Panc1 (cell line): ENCODE results near the gene VASP. TPM values are rescaled to one million over a fixed set of nuclear protein-coding genes. Genes with fewer than 3 reads are reported as not detected.

Experiments
- ATAC-seq: fragments of 200-7000 bp; cut with Tn5 transposase; 2 replicates; pipeline ENCODE4 v1.9.1; 2020; ENCODE audit warnings: mild to moderate bottlenecking, moderate library complexity
- BruUV-seq: library from RNA; stranded (reverse); fragments of 400-500 nt; replicated peaks from 2 replicates; lab custom pipeline; 2021; lab: Mats Ljungman, UMichigan
- CTCF ChIA-PET: fragments of 300-600 bp; sonication (Branson Sonifier 250); formaldehyde crosslinking; loops from one replicate; lab custom pipeline; 2022; ENCODE audit warnings: antibody characterized with exemption; lab: Charles Lee
- POLR2A ChIA-PET: fragments of 300-600 bp; sonication (Branson Sonifier 250); formaldehyde crosslinking; loops from one replicate; lab custom pipeline; 2022; ENCODE audit warnings: antibody characterized with exemption; lab: Charles Lee
- DNase-seq: peaks from one replicate; pipeline ENCODE4 v3.0.0-alpha.2; 2010; ENCODE audit warnings: low read depth, low spot score
- H3K27ac ChIP-seq: 2 replicates; pipeline ENCODE4 v1.5.1; 2011; ENCODE audit warnings: mild to moderate bottlenecking, low read length, inconsistent platforms
- H3K27me3 ChIP-seq: fragments of 200-500 bp; sonication (Bioruptor generic); 2 replicates; pipeline ENCODE4 v1.6.0; 2014; ENCODE audit warnings: low read length, inconsistent platforms; ENCODE audit not compliant: control insufficient read depth, insufficient read depth
- H3K36me3 ChIP-seq: fragments of 200-500 bp; sonication (Bioruptor generic); 2 replicates; pipeline ENCODE4 v1.5.1; 2014; ENCODE audit warnings: inconsistent platforms, mild to moderate bottlenecking, low read length, moderate library complexity; ENCODE audit not compliant: control insufficient read depth, insufficient read depth
- H3K4me1 ChIP-seq: 2 replicates; pipeline ENCODE4 v1.5.1; 2011; ENCODE audit warnings: inconsistent platforms, mild to moderate bottlenecking, low read length, moderate library complexity; ENCODE audit not compliant: control insufficient read depth, insufficient read depth
- H3K4me3 ChIP-seq, 2 experiments: 2 replicates each; pipeline ENCODE4 v1.5.1; 2011 to 2012; ENCODE audit warnings: low read depth in 2 of 2, low read length in 2 of 2, mild to moderate bottlenecking in 2 of 2, inconsistent platforms in 1 of 2, moderate library complexity in 1 of 2
- H3K9me3 ChIP-seq: fragments of 200-500 bp; sonication (Bioruptor generic); 2 replicates; pipeline ENCODE4 v1.5.1; 2014; ENCODE audit warnings: low read depth, mild to moderate bottlenecking, inconsistent platforms, low read length, moderate library complexity; ENCODE audit not compliant: control insufficient read depth, insufficient read depth
- CTCF ChIP-seq: fragments of 450-650 bp; IDR thresholded peaks from 2 replicates; pipeline ENCODE4 v1.5.1; 2017; ENCODE audit warnings: mild to moderate bottlenecking
- POLR2AphosphoS5 ChIP-seq: IDR thresholded peaks from 2 replicates; pipeline ENCODE4 v1.6.1; 2012; ENCODE audit warnings: mild to moderate bottlenecking, low read depth, low read length, moderate library complexity
- SIN3A ChIP-seq: IDR thresholded peaks from 2 replicates; pipeline ENCODE4 v1.6.1; 2012; ENCODE audit warnings: low read depth, mild to moderate bottlenecking, low read length, moderate library complexity, borderline replicate concordance; ENCODE audit not compliant: insufficient read depth
- TCF7L2 ChIP-seq: IDR thresholded peaks from 2 replicates; pipeline ENCODE4 v1.6.1; 2011; ENCODE audit warnings: mild to moderate bottlenecking, low read depth, low read length, inconsistent platforms
- in situ Hi-C: cut with HindIII; loops from 2 replicates; pipeline ENCODE4 v1.10.0; 2016; ENCODE audit warnings: low sequenced_read_pairs, low pct_unique_long_range_greater_than_20kb
- intact Hi-C: fragments of 100-400 bp; cut with micrococcal nuclease; formaldehyde crosslinking; loops from one replicate; pipeline ENCODE4 v1.10.0; 2022; ENCODE audit not compliant: unreplicated experiment
- total RNA-seq: library from RNA; stranded (reverse); gene quantifications from one replicate; pipeline ENCODE4 v1.2.1, GENCODE V29; 2021; ENCODE audit not compliant: unreplicated experiment
- TF ChIP-seq, protein P1 (sequence below), 2 experiments: IDR thresholded peaks; 2 replicates each; pipeline ENCODE4 v1.6.1; 2011 to 2012; ENCODE audit warnings: low read depth in 2 of 2, control low read depth in 1 of 2, low read length in 1 of 2, mild to moderate bottlenecking in 1 of 2, moderate library complexity in 1 of 2; ENCODE audit not compliant: insufficient read depth in 1 of 2

The VASP gene
- total RNA-seq, 1 experiment from 2014 or later = 101 TPM

GRCh38 chr19:45475537-45476291, 31.6 kb upstream of the VASP start:
- DNase-seq (no peak), ATAC-seq (no peak)
- in situ Hi-C loops (no loop called here), intact Hi-C loops (no loop called here)
- H3K27ac ChIP-seq = no peak overlapping the region
- H3K27me3 ChIP-seq = no peaks in the 10 kb centered on the region
- H3K9me3 ChIP-seq = no peaks in the 10 kb centered on the region
- H3K4me3 ChIP-seq = no peak overlapping the region
- no peaks in the 10 kb centered on the region for H3K36me3 ChIP-seq
- BruUV-seq = no TSS peak
- no peak for TF ChIP-seq TCF7L2
- TF ChIP-seq, protein P1, sequence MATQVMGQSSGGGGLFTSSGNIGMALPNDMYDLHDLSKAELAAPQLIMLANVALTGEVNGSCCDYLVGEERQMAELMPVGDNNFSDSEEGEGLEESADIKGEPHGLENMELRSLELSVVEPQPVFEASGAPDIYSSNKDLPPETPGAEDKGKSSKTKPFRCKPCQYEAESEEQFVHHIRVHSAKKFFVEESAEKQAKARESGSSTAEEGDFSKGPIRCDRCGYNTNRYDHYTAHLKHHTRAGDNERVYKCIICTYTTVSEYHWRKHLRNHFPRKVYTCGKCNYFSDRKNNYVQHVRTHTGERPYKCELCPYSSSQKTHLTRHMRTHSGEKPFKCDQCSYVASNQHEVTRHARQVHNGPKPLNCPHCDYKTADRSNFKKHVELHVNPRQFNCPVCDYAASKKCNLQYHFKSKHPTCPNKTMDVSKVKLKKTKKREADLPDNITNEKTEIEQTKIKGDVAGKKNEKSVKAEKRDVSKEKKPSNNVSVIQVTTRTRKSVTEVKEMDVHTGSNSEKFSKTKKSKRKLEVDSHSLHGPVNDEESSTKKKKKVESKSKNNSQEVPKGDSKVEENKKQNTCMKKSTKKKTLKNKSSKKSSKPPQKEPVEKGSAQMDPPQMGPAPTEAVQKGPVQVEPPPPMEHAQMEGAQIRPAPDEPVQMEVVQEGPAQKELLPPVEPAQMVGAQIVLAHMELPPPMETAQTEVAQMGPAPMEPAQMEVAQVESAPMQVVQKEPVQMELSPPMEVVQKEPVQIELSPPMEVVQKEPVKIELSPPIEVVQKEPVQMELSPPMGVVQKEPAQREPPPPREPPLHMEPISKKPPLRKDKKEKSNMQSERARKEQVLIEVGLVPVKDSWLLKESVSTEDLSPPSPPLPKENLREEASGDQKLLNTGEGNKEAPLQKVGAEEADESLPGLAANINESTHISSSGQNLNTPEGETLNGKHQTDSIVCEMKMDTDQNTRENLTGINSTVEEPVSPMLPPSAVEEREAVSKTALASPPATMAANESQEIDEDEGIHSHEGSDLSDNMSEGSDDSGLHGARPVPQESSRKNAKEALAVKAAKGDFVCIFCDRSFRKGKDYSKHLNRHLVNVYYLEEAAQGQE (IDR thresholded peaks at IDR 0.05; ENCODE audit: insufficient read depth in 1 of 2, low read depth in 2 of 2, low read length in 1 of 2) = no peak
- TF ChIP-seq SIN3A = no peak
- TF ChIP-seq CTCF = no peak
- TF ChIP-seq POLR2AphosphoS5 = no peak
- POLR2A ChIA-PET = interaction anchor here (0.5 to 1.3 kb wide), 4 partner anchors 35 to 49 kb away, joined by 3 to 5 read pairs (median 4); no protein-coding TSS in a partner anchor
- peaks cover 13% of the 10 kb centered on the region for H3K4me1 ChIP-seq
- CTCF ChIA-PET = no interaction called here

- POLR2A ChIA-PET = interaction anchor here (0.6 to 1.3 kb wide), 3 partner anchors 20 to 102 kb away, joined by 3 to 9 read pairs (median 4); no protein-coding TSS in a partner anchor
- no peak for ATAC-seq
- TF ChIP-seq SIN3A (no peak), TCF7L2 (no peak), POLR2AphosphoS5 (no peak), CTCF (no peak)
- TF ChIP-seq, protein P1 (IDR thresholded peaks at IDR 0.05; ENCODE audit: insufficient read depth in 1 of 2, low read depth in 2 of 2, low read length in 1 of 2) = no peak
- BruUV-seq = no TSS peak
- Histone ChIP-seq H3K27me3 (no peaks in the 10 kb centered on the region), H3K4me1 (peaks cover 13% of the 10 kb centered on the region), H3K4me3 (no peak overlapping the region), H3K9me3 (no peaks in the 10 kb centered on the region), H3K27ac (no peak overlapping the region), H3K36me3 (no peaks in the 10 kb centered on the region)
- CTCF ChIA-PET = interaction anchor here (0.7 kb wide), 2 partner anchors 52 to 317 kb away, joined by 3 to 5 read pairs; no protein-coding TSS in a partner anchor
- in situ Hi-C loops (no loop called here), intact Hi-C loops (no loop called here)
- no peak for DNase-seq
Observed at GRCh38 chr19:45476304-45476703, 31.0 kb upstream of the VASP start.
